NCI-H2227 (cell line): Measurements from ENCODE around the gene ABCC4.
A peak's percentile ranks its signal among the peaks of the same experiment; 100 is the strongest.
"Not testable (repeated sequence)": the region's sequence is repeated elsewhere in the genome, so short reads cannot be mapped to it uniquely, and the experiment has no call there.

ENCODE experiments used
- DNase-seq: peaks from one replicate; lab custom pipeline; 2025; ENCODE audit not compliant: unreplicated experiment; lab: John Stamatoyannopoulos, UW

Gene ABCC4

DNA sequence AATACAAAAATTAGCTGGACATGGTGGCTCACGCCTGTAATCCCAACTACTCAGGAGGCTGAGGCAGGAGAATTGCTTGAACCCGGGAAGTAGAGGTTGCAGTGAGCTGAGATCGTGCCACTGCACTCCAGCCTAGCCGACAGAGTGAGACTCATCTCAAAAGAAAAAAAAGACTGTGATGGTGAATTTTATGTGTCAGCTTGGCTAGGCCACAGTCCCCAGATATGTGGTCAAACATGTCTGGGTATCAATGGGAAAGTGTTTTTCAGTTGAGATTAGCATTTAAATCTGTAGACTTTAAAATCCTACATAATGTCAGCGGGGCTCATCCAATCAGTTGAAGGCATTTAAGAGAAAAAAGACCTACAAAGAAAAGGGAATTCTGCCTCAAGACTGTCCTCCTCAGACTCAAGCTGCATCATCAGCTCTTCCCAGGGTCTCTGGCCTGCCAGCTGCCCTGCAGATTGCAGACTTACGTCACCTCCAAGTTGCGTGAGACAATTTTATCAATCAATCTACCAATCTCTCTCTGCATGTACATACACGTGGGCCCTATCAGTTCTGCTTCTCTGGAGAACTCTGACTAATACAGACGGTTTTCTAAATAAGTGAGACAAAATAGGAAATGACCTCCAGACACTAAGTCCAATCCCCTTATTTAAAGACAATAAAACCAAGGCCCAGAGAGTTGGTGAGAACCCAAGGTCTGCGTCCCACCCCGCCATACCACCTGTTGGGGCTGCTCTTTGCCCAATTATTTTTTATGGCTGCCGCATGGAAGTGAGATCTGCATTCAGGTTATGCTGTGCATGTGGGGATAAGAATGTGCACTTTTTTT is 99.2 kb downstream of the ABCC4 start:
- no peak for DNase-seq

DNA sequence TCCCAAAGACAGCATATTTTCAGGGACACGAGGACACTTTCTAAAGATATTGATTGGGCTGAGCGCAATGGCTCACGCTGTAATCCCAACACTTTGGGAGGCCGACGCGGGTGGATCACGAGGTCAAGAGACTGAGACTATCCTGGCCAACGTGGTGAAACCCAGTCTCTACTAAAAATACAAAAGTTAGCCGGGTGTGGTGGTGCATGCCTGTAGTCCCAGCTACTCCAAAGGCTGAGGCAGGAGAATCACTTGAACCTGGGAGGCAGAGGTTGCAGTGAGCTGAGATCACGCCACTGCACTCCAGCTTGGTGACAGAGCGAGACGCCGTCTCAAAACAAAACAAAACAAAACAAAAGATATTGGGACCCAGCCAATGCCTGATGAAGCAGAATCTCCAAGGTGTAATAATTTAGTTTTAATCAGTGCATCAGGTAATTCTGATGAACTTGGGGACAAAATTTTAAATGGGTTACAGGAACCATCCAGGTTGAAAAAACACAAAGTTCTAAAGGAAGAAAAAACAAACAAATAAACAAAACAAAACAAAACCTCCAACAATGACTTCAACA is 100.8 kb downstream of the ABCC4 start:
- not testable (repeated sequence) for DNase-seq

GRCh38 chr13:95199896-95200295 is 101.4 kb downstream of the ABCC4 start:
- DNase-seq, result no peak

- not testable (repeated sequence) for DNase-seq
These were observed 102.6 kb downstream of the ABCC4 start for GRCh38 chr13:95198606-95199005.

DNA sequence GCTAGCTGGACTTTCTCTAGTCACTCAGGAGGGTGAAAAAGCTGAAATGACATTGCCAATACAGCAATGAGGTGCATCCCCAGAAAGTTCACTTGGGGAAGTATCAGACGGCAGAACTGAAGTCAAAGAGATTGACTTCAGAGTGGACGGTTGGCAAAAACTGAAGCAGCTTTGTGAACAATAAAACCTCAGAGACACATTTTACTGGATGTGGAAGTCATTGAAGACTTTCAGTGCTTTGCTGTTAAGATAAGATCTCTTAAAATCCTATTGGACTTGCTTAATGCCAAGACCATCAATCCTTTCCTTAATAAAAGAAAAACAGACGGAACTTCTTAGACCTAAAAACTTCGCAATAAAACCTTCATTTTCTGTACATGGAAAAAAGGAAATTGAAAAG is 103.7 kb downstream of the ABCC4 start:
- no peak for DNase-seq

DNA sequence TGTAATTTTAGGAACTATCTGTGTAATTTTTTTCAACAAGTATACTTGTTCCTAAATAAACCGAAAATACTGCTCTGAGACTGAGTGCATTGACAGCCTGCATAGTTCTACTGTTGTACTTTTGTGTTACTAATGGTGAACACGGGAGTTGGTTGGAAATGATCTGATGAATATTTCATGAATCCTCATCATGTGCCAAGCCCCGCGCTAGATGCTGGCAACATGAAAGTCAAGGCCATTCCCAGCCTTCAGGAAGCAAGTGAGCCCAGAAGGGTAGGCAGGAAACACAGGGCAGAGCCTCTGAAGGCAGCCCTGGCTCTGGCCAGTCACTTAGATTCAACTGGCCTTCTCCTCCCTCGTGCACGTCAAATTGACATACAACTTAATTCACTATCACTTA is 106.1 kb downstream of the ABCC4 start:
- DNase-seq, result no peak

DNA sequence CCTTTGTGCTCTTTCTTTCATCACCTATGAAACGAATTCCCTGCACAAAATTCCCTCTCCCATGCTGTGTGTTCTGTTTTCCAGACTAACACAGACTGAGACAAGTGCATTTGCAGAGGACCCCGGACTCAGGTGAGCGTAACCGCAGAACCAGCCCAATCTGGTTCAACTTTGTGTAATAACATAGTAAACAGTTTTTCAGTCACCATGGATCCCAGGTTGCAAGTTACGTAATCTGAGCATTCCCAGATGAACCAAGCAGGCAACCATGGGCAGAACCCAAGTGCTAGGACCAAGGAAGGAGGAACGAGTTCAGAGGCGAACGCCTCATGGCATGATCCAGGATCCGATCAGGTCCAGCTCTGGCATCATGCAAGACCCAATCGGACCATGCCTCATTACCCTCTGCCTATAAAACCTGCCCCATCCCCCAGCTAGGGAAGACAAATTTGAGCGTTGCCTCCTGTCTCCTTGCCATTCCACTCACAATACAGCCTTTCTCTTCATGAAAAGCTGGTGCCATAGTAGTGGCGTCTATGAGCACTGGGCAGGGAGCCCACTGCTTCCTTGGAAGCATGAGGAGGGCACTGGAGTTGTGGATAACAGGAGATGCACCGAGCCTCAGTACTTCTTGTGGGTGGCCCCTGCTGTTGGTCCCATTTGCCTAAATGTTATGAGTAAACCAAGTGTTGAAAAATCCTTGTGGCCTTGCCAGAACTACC is 107.6 kb downstream of the ABCC4 start:
- DNase-seq, result no peak

DNA sequence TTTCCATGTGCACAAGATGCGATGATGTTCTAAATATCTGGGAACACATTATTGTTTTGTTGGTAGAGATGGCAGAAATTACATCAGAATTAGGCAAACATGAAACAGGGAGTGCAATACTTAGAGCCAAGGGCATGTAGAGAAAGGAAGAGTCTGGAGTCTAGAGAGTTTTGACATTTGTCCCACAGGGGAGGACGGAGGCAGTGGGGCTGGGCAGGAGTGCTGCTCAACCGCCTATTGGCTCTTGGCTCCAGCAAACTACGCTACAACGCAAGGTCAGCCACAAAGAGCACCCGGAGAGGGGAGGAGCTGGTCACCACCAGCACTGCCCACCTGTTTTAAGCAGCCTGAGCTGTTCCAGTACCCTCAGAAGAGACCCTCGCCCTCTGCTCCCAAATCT is 108.3 kb downstream of the ABCC4 start:
- no peak for DNase-seq

- not testable (repeated sequence) for DNase-seq
These were observed 108.7 kb downstream of the ABCC4 start for GRCh38 chr13:95192564-95192945.

GRCh38 chr13:95191821-95192563 is 109.3 kb downstream of the ABCC4 start:
- peak; percentile 58 for DNase-seq

DNA sequence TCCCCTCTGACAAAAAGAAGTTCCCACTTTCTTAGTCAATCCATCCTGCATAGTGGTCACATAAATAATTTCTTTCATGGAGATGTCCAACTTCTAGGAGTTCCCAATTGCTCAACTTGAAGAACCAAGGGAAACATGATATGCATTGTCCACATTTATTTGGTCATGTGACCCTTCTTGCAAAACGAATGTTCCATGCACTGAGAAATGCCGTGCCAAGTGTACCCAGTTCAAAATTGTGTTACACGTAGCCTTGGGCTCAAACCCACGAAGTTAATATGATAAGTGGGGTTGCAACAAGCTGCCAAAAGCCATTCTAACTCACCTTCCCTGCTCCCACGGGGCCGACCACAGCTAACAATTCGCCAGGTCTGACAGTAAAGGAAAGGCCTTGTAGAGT is 113.1 kb downstream of the ABCC4 start:
- DNase-seq, result no peak

DNA sequence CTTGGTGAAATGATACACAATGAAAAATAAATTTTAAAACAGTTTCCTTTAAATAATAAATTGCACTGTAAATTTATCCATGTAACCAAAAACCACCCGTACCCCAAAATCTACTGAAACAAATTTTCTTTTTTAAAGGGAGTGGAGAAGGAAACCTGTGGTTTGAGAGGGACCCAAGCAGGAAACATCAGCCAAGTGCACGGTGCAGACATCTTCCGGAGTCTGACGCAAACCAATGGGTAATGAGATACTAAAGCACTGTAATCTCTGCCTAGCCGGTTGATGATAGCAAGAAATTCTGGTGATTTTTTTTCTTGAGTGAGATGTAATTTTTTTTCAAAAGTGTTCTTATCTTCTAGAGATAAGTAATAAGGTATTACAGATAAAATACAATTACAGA is 115.4 kb downstream of the ABCC4 start:
- no peak for DNase-seq

- no peak for DNase-seq
These were observed 115.9 kb downstream of the ABCC4 start for GRCh38 chr13:95185311-95185710.

- no peak for DNase-seq
These were observed 116.9 kb downstream of the ABCC4 start for GRCh38 chr13:95184317-95184716.

DNA sequence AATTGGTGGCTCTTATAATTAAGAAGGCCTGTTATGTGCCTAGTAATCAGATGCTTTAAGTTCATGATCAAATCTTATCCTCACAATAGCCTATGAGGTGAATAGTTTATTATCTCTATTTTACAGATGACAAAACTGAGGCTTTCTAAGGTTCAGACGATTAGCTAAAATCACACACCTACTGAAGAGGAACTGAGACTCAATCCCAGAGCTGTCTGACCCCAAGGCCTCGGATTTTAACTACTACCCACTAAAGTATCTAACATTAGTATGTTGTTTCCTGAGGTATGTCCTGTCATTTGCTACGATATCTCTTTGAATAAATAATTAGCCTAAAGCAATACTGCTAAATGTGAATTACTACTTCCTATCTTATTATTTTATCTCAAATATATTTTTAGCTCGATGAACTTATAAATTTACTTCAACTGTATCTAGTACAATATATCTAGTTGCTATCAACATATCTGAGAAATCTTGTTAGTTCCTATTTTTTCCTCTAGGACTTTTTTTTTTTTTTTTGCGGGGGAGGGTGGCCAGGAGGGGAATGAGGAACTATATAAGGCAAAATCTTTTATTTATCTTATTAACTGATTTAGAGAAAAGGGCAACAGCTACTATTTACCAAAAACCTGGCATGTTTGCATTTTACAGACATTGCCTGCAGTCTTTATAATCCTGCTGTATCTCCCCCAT is 118.5 kb downstream of the ABCC4 start:
- DNase-seq, result no peak

DNA sequence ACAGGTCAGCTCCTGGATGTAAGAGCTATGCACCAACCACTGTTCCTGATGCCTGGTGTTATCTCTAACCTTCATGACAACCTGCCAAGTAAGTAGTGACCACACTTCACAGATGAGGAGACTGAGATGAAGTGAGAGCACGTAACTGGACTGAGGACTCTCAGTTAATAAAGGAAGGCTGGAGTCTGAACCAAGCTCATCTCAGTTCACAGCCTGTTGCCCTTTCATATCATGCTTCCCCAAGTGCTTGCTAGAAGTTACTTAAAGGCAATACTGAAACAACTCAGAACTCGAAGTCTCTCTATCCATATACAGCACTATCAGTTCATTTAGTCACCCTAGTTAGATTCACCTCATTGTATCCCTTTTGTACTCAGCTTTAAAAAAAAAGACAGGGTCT is 119.7 kb downstream of the ABCC4 start:
- no peak for DNase-seq

GRCh38 chr13:95180513-95181245 is 120.6 kb downstream of the ABCC4 start:
- no peak for DNase-seq

DNA sequence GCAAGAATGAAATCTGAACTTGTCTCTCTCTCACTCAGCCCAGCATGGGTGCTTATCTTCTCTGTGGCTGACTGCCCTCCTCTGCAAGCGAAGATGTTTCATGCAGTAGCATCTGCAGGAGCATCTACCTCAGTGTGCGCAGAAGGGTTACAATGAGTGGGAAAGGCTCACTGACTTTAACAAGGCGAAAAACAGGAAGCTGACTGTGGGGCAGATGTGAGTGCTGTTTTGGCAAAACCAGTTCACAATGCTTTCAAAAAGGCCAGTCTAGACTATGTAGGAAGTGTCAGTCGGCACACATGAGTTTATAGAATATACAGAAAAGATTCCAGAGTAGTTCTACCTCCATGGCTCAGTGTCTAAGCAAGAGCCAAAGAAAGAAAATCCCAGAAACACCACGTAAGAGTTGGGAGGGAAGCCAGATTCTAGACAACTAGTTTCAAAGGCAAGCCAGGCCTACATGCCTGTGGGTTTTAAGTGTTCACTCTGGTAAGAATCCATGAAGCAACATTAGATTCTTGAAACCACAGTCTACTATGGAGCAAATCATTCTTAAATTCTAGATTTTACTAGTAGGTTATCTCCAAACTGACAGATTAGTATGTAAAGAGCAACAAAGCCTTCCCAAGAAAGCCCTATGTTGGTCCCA is 124.5 kb downstream of the ABCC4 start:
- no peak for DNase-seq

GRCh38 chr13:95174517-95174916 is 126.7 kb downstream of the ABCC4 start:
- DNase-seq, result no peak

- no peak for DNase-seq
These were observed 133.1 kb downstream of the ABCC4 start for GRCh38 chr13:95168191-95168590.
